ENCODE results near the gene EGFR.

Gene EGFR

GRCh38 chr7:55108401-55108800, 89.6 kb downstream of the EGFR start:
- DNase-seq, result no peak

- no peak for DNase-seq
These were observed 90.0 kb downstream of the EGFR start for GRCh38 chr7:55108818-55109217.

GRCh38 chr7:55109404-55110167, 90.8 kb downstream of the EGFR start:
- no peak for DNase-seq

- DNase-seq, result no peak
These were observed 91.6 kb downstream of the EGFR start for GRCh38 chr7:55110282-55110992.

- no peak for DNase-seq
These were observed 92.2 kb downstream of the EGFR start for GRCh38 chr7:55110993-55111361.

- no peak for DNase-seq
These were observed 93.2 kb downstream of the EGFR start for GRCh38 chr7:55112056-55112455.

- DNase-seq, result no peak
These were observed 95.1 kb downstream of the EGFR start for GRCh38 chr7:55113760-55114540.

- no peak for DNase-seq
These were observed 98.5 kb downstream of the EGFR start for GRCh38 chr7:55117286-55117685.

- DNase-seq, result no peak
These were observed 99.6 kb downstream of the EGFR start for GRCh38 chr7:55118426-55118825.

GRCh38 chr7:55119571-55119970, 100.8 kb downstream of the EGFR start:
- DNase-seq, result no peak

GRCh38 chr7:55120074-55120473, 101.3 kb downstream of the EGFR start:
- no peak for DNase-seq

- DNase-seq, result no peak
These were observed 101.8 kb downstream of the EGFR start for GRCh38 chr7:55120501-55121198.

- no peak for DNase-seq
These were observed 102.4 kb downstream of the EGFR start for GRCh38 chr7:55121249-55121648.

GRCh38 chr7:55122263-55122662, 103.4 kb downstream of the EGFR start:
- DNase-seq, result no peak

- DNase-seq, result no peak
These were observed 106.4 kb downstream of the EGFR start for GRCh38 chr7:55124989-55125875.

GRCh38 chr7:55127135-55127551, 108.3 kb downstream of the EGFR start:
- DNase-seq, result no peak

- no peak for DNase-seq
These were observed 108.8 kb downstream of the EGFR start for GRCh38 chr7:55127622-55128081.

- no peak for DNase-seq
These were observed 110.0 kb downstream of the EGFR start for GRCh38 chr7:55128693-55129394.

- DNase-seq, result no peak
These were observed 111.0 kb downstream of the EGFR start for GRCh38 chr7:55129541-55130394.

All from CD4-positive, alpha-beta T cell treated with Interleukin-12 subunit alpha and Interleukin-12 subunit beta, for 1 hour (primary cell).